HCT116 (cell line): ENCODE data around the gene TSPAN3. TPM values are rescaled to one million over a fixed set of nuclear protein-coding genes. Genes with fewer than 3 reads are reported as not detected.

Experiments used
- ATAC-seq: fragments of 200-7000 bp; cut with Tn5 transposase; 2 replicates; pipeline ENCODE4 v1.9.1; 2020; ENCODE audit warnings: mild to moderate bottlenecking, moderate library complexity
- BruUV-seq: library from RNA; stranded (reverse); fragments of 400-500 nt; replicated peaks from 2 replicates; lab custom pipeline; 2021; lab: Mats Ljungman, UMichigan
- CTCF ChIA-PET: fragments of 300-600 bp; sonication (Branson Sonifier 250); formaldehyde crosslinking; loops from one replicate; lab custom pipeline; 2021; ENCODE audit warnings: antibody characterized with exemption; lab: Charles Lee
- POLR2A ChIA-PET: fragments of 300-600, 350-600 bp; sonication (Branson Sonifier 250); formaldehyde crosslinking; loops from one replicate; lab custom pipeline; 2021; ENCODE audit warnings: antibody characterized with exemption; lab: Charles Lee
- RAD21 ChIA-PET, 2 experiments: fragments of 300-600 bp; sonication (Branson Sonifier 250); formaldehyde crosslinking; loops; one replicate each; lab custom pipeline; 2023; ENCODE audit warnings: low total read pairs in 2 of 2; ENCODE audit not compliant: uncharacterized antibody in 2 of 2, unreplicated experiment in 2 of 2, low non-redundant PET in 1 of 2; lab: Charles Lee
- DNase-seq: peaks from one replicate; pipeline ENCODE4 v3.0.0-alpha.2; 2010; ENCODE audit warnings: low read depth, low spot score
- H2AFZ ChIP-seq: fragments of 200-600 bp; shearing (Covaris generic), sonication (generic); 2 replicates; pipeline ENCODE4 v1.6.1; 2017; ENCODE audit warnings: low read depth, mixed run types, mixed read lengths, antibody characterized with exemption, low read length; ENCODE audit not compliant: poor library complexity, severe bottlenecking
- H3K27ac ChIP-seq: 2 replicates; pipeline ENCODE4 v1.5.1; 2012; ENCODE audit warnings: low read depth, low read length
- H3K27me3 ChIP-seq: fragments of 200-600 bp; sonication (generic); 2 replicates; pipeline ENCODE4 v1.6.1; 2016; ENCODE audit warnings: mixed run types, low read length, mixed read lengths; ENCODE audit not compliant: insufficient read depth
- H3K36me3 ChIP-seq, 2 experiments: fragments of 200-500 bp in 1 of 2; fragments of 200-600 bp in 1 of 2; sonication (Bioruptor generic) in 1 of 2; sonication (generic) in 1 of 2; 2 replicates each; pipeline versions ENCODE4 v1.5.1 to v1.6.1; 2014 to 2016; ENCODE audit warnings: low read length in 2 of 2, inconsistent platforms in 1 of 2, mixed read lengths in 1 of 2, mixed run types in 1 of 2; ENCODE audit not compliant: insufficient read depth in 2 of 2, control insufficient read depth in 1 of 2
- H3K4me1 ChIP-seq, 2 experiments: fragments of 200-600 bp in 1 of 2; sonication (generic) in 1 of 2; 2 replicates each; pipeline versions ENCODE4 v1.5.1 to v1.6.1; 2012 to 2017; ENCODE audit warnings: low read length in 2 of 2, inconsistent platforms in 1 of 2, mild to moderate bottlenecking in 1 of 2, mixed read lengths in 1 of 2, mixed run types in 1 of 2, moderate library complexity in 1 of 2; ENCODE audit not compliant: insufficient read depth in 2 of 2, control insufficient read depth in 1 of 2
- H3K4me2 ChIP-seq: fragments of 200-600 bp; sonication (generic); 2 replicates; pipeline ENCODE4 v1.6.1; 2017; ENCODE audit warnings: mixed run types, low read length, mixed read lengths
- H3K4me3 ChIP-seq, 2 experiments: fragments of 200-600 bp in 1 of 2; sonication (generic) in 1 of 2; replicated peaks in 1 of 2; 2 replicates each; pipeline ENCODE4 v1.5.1; 2011 to 2016; ENCODE audit warnings: low read length in 2 of 2, control low read depth in 1 of 2, low read depth in 1 of 2, mild to moderate bottlenecking in 1 of 2, mixed read lengths in 1 of 2, mixed run types in 1 of 2
- H3K79me2 ChIP-seq: fragments of 200-600 bp; sonication (generic); 2 replicates; pipeline ENCODE4 v1.6.1; 2017; ENCODE audit warnings: mild to moderate bottlenecking, mixed run types, low read length, moderate library complexity, mixed read lengths; ENCODE audit not compliant: insufficient read depth
- H3K9ac ChIP-seq: fragments of 200-600 bp; sonication (generic); 2 replicates; pipeline ENCODE4 v1.6.1; 2016; ENCODE audit warnings: low read length, mixed read lengths
- H3K9me2 ChIP-seq: fragments of 200-600 bp; sonication (generic), shearing (Covaris generic); 2 replicates; pipeline ENCODE4 v1.6.1; 2017; ENCODE audit warnings: mixed run types, mild to moderate bottlenecking, moderate library complexity; ENCODE audit not compliant: insufficient read depth
- H3K9me3 ChIP-seq, 2 experiments: fragments of 200-500 bp in 1 of 2; fragments of 200-600 bp in 1 of 2; sonication (Bioruptor generic) in 1 of 2; sonication (generic) in 1 of 2; 2 replicates each; pipeline ENCODE4 v1.6.1; 2014 to 2017; ENCODE audit warnings: low read length in 2 of 2, mixed read lengths in 2 of 2, inconsistent platforms in 1 of 2, low read depth in 1 of 2, mild to moderate bottlenecking in 1 of 2, mixed run types in 1 of 2, moderate library complexity in 1 of 2; ENCODE audit not compliant: control insufficient read depth in 1 of 2, insufficient read depth in 1 of 2
- H4K20me1 ChIP-seq: fragments of 200-600 bp; sonication (generic), shearing (Covaris generic); 2 replicates; pipeline ENCODE4 v1.6.1; 2017; ENCODE audit warnings: mixed run types, mild to moderate bottlenecking, moderate library complexity; ENCODE audit not compliant: insufficient read depth
- ATF3 ChIP-seq: IDR thresholded peaks from 2 replicates; pipeline ENCODE4 v1.6.1; 2012
- CBX3 ChIP-seq: IDR thresholded peaks from 2 replicates; pipeline ENCODE4 v1.6.1; 2012; ENCODE audit warnings: low read depth
- CEBPB ChIP-seq: IDR thresholded peaks from 2 replicates; pipeline ENCODE4 v1.6.1; 2012; ENCODE audit warnings: low read depth
- EGR1 ChIP-seq: IDR thresholded peaks from 2 replicates; pipeline ENCODE4 v1.6.1; 2012; ENCODE audit warnings: low read depth
- ELF1 ChIP-seq: IDR thresholded peaks from 2 replicates; pipeline ENCODE4 v1.6.1; 2012; ENCODE audit warnings: low read depth, borderline replicate concordance
- EZH2 ChIP-seq: fragments of 200-600 bp; sonication (generic); IDR thresholded peaks from 2 replicates; pipeline ENCODE4 v1.6.1; 2017; ENCODE audit warnings: antibody characterized with exemption, mixed run types
- FOSL1 ChIP-seq: IDR thresholded peaks from 2 replicates; pipeline ENCODE4 v1.6.1; 2012; ENCODE audit warnings: low read depth
- JUND ChIP-seq: IDR thresholded peaks from 2 replicates; pipeline ENCODE4 v1.6.1; 2012
- MAX ChIP-seq: IDR thresholded peaks from 2 replicates; pipeline ENCODE4 v1.6.1; 2012
- RAD21 ChIP-seq: IDR thresholded peaks from 2 replicates; pipeline ENCODE4 v1.6.1; 2012; ENCODE audit warnings: low read depth, mild to moderate bottlenecking
- SIN3A ChIP-seq: IDR thresholded peaks from 2 replicates; pipeline ENCODE4 v1.6.1; 2012; ENCODE audit warnings: low read depth
- SP1 ChIP-seq: IDR thresholded peaks from 2 replicates; pipeline ENCODE4 v1.6.1; 2012; ENCODE audit warnings: low read depth
- TCF7L2 ChIP-seq: IDR thresholded peaks from 2 replicates; pipeline ENCODE4 v1.7.0; 2011; ENCODE audit warnings: borderline replicate concordance, inconsistent platforms; ENCODE audit not compliant: insufficient read depth, insufficient read length; ENCODE audit errors: extremely low read depth
- YY1 ChIP-seq: IDR thresholded peaks from 2 replicates; pipeline ENCODE4 v1.6.1; 2011; ENCODE audit warnings: low read length, low read depth, moderate library complexity, mild to moderate bottlenecking; ENCODE audit not compliant: insufficient replicate concordance; ENCODE audit errors: extremely low read depth
- ZFX ChIP-seq: fragments of 450-650 bp; IDR thresholded peaks from 2 replicates; pipeline ENCODE4 v1.6.1; 2017
- intact Hi-C: fragments of 100-400 bp; cut with micrococcal nuclease; formaldehyde crosslinking; loops from 2 replicates; pipeline ENCODE4 v1.10.0; 2022
- total RNA-seq: library from RNA; stranded (reverse); gene quantifications from one replicate; pipeline ENCODE4 v1.2.1, GENCODE V29; 2021; ENCODE audit not compliant: unreplicated experiment
- TF ChIP-seq, protein P1 (sequence below), 3 experiments: fragments of 200-600 bp in 1 of 3; sonication (generic) in 1 of 3; IDR thresholded peaks in 2 of 3; conservative IDR thresholded peaks in 1 of 3; 2 replicates each; pipeline ENCODE4 v1.5.1; 2012 to 2017; ENCODE audit warnings: low read depth in 2 of 3, low read length in 2 of 3, antibody characterized with exemption in 1 of 3, borderline replicate concordance in 1 of 3, control low read depth in 1 of 3, mild to moderate bottlenecking in 1 of 3, mixed read lengths in 1 of 3, mixed run types in 1 of 3, moderate library complexity in 1 of 3; ENCODE audit not compliant: insufficient read depth in 1 of 3
- TF ChIP-seq, protein P2 (sequence below): IDR thresholded peaks from 2 replicates; pipeline ENCODE4 v1.6.1; 2011; ENCODE audit warnings: mild to moderate bottlenecking, low read length, moderate library complexity; ENCODE audit not compliant: insufficient replicate concordance; ENCODE audit errors: extremely low read depth
- TF ChIP-seq, protein P3 (sequence below): IDR thresholded peaks from 2 replicates; pipeline ENCODE4 v1.6.1; 2012; ENCODE audit warnings: low read depth

TSPAN3 gene
- total RNA-seq, 1 experiment from 2014 or later, result 140 TPM

- TF ChIP-seq SP1 (no peak), ATF3 (no peak), TCF7L2 (no peak), JUND (no peak), YY1 (no peak), FOSL1 (no peak), CBX3 (no peak), RAD21 (no peak), SIN3A (no peak), MAX (no peak), EZH2 (no peak), ELF1 (no peak), EGR1 (no peak), ZFX (no peak), CEBPB (no peak)
- TF ChIP-seq, protein P1, sequence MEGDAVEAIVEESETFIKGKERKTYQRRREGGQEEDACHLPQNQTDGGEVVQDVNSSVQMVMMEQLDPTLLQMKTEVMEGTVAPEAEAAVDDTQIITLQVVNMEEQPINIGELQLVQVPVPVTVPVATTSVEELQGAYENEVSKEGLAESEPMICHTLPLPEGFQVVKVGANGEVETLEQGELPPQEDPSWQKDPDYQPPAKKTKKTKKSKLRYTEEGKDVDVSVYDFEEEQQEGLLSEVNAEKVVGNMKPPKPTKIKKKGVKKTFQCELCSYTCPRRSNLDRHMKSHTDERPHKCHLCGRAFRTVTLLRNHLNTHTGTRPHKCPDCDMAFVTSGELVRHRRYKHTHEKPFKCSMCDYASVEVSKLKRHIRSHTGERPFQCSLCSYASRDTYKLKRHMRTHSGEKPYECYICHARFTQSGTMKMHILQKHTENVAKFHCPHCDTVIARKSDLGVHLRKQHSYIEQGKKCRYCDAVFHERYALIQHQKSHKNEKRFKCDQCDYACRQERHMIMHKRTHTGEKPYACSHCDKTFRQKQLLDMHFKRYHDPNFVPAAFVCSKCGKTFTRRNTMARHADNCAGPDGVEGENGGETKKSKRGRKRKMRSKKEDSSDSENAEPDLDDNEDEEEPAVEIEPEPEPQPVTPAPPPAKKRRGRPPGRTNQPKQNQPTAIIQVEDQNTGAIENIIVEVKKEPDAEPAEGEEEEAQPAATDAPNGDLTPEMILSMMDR (IDR thresholded peaks at IDR 0.05 in 2 of 3, conservative IDR thresholded peaks at IDR 0.05 in 1 of 3; ENCODE audit: borderline replicate concordance in 1 of 3, insufficient read depth in 1 of 3, low read depth in 2 of 3, low read length in 2 of 3), result no peak
- TF ChIP-seq, protein P2, sequence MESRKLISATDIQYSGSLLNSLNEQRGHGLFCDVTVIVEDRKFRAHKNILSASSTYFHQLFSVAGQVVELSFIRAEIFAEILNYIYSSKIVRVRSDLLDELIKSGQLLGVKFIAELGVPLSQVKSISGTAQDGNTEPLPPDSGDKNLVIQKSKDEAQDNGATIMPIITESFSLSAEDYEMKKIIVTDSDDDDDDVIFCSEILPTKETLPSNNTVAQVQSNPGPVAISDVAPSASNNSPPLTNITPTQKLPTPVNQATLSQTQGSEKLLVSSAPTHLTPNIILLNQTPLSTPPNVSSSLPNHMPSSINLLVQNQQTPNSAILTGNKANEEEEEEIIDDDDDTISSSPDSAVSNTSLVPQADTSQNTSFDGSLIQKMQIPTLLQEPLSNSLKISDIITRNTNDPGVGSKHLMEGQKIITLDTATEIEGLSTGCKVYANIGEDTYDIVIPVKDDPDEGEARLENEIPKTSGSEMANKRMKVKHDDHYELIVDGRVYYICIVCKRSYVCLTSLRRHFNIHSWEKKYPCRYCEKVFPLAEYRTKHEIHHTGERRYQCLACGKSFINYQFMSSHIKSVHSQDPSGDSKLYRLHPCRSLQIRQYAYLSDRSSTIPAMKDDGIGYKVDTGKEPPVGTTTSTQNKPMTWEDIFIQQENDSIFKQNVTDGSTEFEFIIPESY, result no peak
- TF ChIP-seq, protein P3, sequence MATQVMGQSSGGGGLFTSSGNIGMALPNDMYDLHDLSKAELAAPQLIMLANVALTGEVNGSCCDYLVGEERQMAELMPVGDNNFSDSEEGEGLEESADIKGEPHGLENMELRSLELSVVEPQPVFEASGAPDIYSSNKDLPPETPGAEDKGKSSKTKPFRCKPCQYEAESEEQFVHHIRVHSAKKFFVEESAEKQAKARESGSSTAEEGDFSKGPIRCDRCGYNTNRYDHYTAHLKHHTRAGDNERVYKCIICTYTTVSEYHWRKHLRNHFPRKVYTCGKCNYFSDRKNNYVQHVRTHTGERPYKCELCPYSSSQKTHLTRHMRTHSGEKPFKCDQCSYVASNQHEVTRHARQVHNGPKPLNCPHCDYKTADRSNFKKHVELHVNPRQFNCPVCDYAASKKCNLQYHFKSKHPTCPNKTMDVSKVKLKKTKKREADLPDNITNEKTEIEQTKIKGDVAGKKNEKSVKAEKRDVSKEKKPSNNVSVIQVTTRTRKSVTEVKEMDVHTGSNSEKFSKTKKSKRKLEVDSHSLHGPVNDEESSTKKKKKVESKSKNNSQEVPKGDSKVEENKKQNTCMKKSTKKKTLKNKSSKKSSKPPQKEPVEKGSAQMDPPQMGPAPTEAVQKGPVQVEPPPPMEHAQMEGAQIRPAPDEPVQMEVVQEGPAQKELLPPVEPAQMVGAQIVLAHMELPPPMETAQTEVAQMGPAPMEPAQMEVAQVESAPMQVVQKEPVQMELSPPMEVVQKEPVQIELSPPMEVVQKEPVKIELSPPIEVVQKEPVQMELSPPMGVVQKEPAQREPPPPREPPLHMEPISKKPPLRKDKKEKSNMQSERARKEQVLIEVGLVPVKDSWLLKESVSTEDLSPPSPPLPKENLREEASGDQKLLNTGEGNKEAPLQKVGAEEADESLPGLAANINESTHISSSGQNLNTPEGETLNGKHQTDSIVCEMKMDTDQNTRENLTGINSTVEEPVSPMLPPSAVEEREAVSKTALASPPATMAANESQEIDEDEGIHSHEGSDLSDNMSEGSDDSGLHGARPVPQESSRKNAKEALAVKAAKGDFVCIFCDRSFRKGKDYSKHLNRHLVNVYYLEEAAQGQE, result no peak
- Histone ChIP-seq H3K9me3 (no peaks in the 10 kb centered on the region), H3K9me2 (no peaks in the 10 kb centered on the region), H3K36me3 (no peaks in the 10 kb centered on the region), H3K9ac (no peak overlapping the region), H3K79me2 (no peaks in the 10 kb centered on the region), H3K4me1 (peaks cover 0 to 4% of the 10 kb centered on the region in 2 experiments; a peak in 1 of 4 replicates), H3K27ac (no peak overlapping the region), H3K27me3 (no peaks in the 10 kb centered on the region), H3K4me3 (no peak overlapping the region), H3K4me2 (no peak overlapping the region), H4K20me1 (no peaks in the 10 kb centered on the region), H2AFZ (no peak overlapping the region)
- no TSS peak for BruUV-seq
- DNase-seq (no peak), ATAC-seq (no peak)
- ChIA-PET CTCF (no interaction called here), RAD21 (no interaction called here), POLR2A (no interaction called here)
- intact Hi-C loops, result no loop called here
Measured at GRCh38 chr15:77027697-77028450, 43.0 kb downstream of the TSPAN3 start.
